ENCODE results near the gene TMEM108. TPM values are rescaled to one million over a fixed set of nuclear protein-coding genes. Genes with fewer than 3 reads are reported as not detected.

Gene TMEM108
- total and polyA plus RNA-seq, 2 experiments from 2014 or later, result 7.4 to 15.3 TPM

GRCh38 chr3:133283958-133284807, 246.0 kb downstream of the TMEM108 start:
- Histone ChIP-seq H2AFZ (no peak overlapping the region), H3K4me1 (ENCODE audit: insufficient read depth) (0 out of 2 replicates have a peak, but pooled peaks cover 4% of the 10 kb centered on the region), H3K27ac (ENCODE audit: low read depth) (no peak overlapping the region), H3K9me2 (ENCODE audit: insufficient read depth) (no peaks in the 10 kb centered on the region), H3K4me3 (no peak overlapping the region), H3K4me2 (no peak overlapping the region), H3K27me3 (ENCODE audit: insufficient read depth) (no peaks in the 10 kb centered on the region), H3F3A (replicated peaks; ENCODE audit: low read depth) (no peaks in the 10 kb centered on the region), H4K20me1 (replicated peaks; ENCODE audit: insufficient read depth) (no peaks in the 10 kb centered on the region), H3K36me3 (ENCODE audit: insufficient read depth) (no peaks in the 10 kb centered on the region), H3K79me2 (replicated peaks; ENCODE audit: insufficient read depth) (no peaks in the 10 kb centered on the region)
- Mint-ChIP-seq H3K36me3 (ENCODE audit: low read depth) (no peaks in the 10 kb centered on the region), H3K27me3 (ENCODE audit: insufficient read depth, low read depth, poor library complexity) (peaks cover 3% of the 10 kb centered on the region), H3K4me3 (no peak overlapping the region), H3K27ac (peak overlapping the region; percentile 14; the same call in 1 of the 2 replicates), H3K9me3 (no peaks in the 10 kb centered on the region), H3K4me1 (peaks cover 13% of the 10 kb centered on the region)
- ATAC-seq (peak; percentile 97), DNase-seq (ENCODE audit: low spot score) (peak; percentile 84)
- TF ChIP-seq CTCF (conservative IDR thresholded peaks at IDR 0.05; ENCODE audit: low read depth in 2 of 2) (peak; percentile 41 to 50), CREB1 (CRISPR knock-in tag; IDR thresholded peaks at IDR 0.05; ENCODE audit: low read depth) (no peak)

GRCh38 chr3:133289322-133289721, 251.1 kb downstream of the TMEM108 start:
- H4K20me1 ChIP-seq (replicated peaks; ENCODE audit: insufficient read depth), result no peaks in the 10 kb centered on the region; the same call in 1 of the 2 replicates
- no peak overlapping the region for H3K4me2 ChIP-seq
- DNase-seq (ENCODE audit: low spot score) (no peak), ATAC-seq (no peak)
- no peaks in the 10 kb centered on the region for H3K79me2 ChIP-seq (replicated peaks; ENCODE audit: insufficient read depth)
- H3F3A ChIP-seq (replicated peaks; ENCODE audit: low read depth), result no peaks in the 10 kb centered on the region
- Mint-ChIP-seq H3K27ac (no peak overlapping the region), H3K4me3 (no peak overlapping the region), H3K9me3 (no peaks in the 10 kb centered on the region), H3K4me1 (peaks cover 6% of the 10 kb centered on the region), H3K36me3 (ENCODE audit: low read depth) (no peaks in the 10 kb centered on the region), H3K27me3 (ENCODE audit: insufficient read depth, low read depth, poor library complexity) (peaks cover 5% of the 10 kb centered on the region)
- H3K9me2 ChIP-seq (ENCODE audit: insufficient read depth), result no peaks in the 10 kb centered on the region
- no peak overlapping the region for H2AFZ ChIP-seq
- H3K36me3 ChIP-seq (ENCODE audit: insufficient read depth), result no peaks in the 10 kb centered on the region
- H3K4me3 ChIP-seq, result no peak overlapping the region
- no peaks in the 10 kb centered on the region for H3K27me3 ChIP-seq (ENCODE audit: insufficient read depth)
- H3K4me1 ChIP-seq (ENCODE audit: insufficient read depth), result 0 out of 2 replicates have a peak, but pooled peaks cover 4% of the 10 kb centered on the region
- H3K27ac ChIP-seq (ENCODE audit: low read depth), result no peak overlapping the region
- TF ChIP-seq EZH2 (IDR thresholded peaks at IDR 0.05; ENCODE audit: low read depth, unreplicated experiment) (no peak), CREB1 (CRISPR knock-in tag; IDR thresholded peaks at IDR 0.05; ENCODE audit: low read depth) (no peak), NANOG (IDR thresholded peaks at IDR 0.05; ENCODE audit: borderline replicate concordance) (no peak), ZNF331 (CRISPR knock-in tag; IDR thresholded peaks at IDR 0.05; ENCODE audit: low read depth) (no peak), ZNF462 (CRISPR knock-in tag; IDR thresholded peaks at IDR 0.05) (no peak), JUNB (IDR thresholded peaks at IDR 0.05; ENCODE audit: unreplicated experiment) (no peak), EZH2phosphoT487 (IDR thresholded peaks at IDR 0.05; ENCODE audit: unreplicated experiment) (no peak), STAT1 (IDR thresholded peaks at IDR 0.05; ENCODE audit: unreplicated experiment) (no peak), CTCF (conservative IDR thresholded peaks at IDR 0.05; ENCODE audit: low read depth in 2 of 2) (no peak)
